Measurements from ENCODE around the gene POT1.

The POT1 gene

DNA sequence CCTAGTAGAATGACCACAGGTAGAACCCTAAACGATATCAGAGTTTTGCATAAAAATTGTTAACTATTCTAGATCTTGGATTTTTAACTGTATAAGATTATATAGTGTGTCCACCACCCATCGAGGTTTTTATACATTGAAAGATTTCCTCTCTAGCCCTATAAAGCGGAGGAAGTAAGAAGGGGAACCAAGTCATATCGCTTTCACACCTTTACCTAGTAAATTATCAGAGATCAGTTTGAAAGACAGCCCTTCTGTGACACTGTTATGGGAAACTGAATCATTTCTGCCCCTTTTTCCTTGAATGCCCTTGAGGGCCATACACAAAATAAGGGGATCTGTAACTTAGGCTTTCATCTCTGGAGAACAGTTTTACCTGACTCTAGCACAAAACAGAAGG, 155.7 kb downstream of the POT1 start:
- DNase-seq (ENCODE audit: low read depth in 1 of 2, low spot score in 1 of 2) = no peak

DNA sequence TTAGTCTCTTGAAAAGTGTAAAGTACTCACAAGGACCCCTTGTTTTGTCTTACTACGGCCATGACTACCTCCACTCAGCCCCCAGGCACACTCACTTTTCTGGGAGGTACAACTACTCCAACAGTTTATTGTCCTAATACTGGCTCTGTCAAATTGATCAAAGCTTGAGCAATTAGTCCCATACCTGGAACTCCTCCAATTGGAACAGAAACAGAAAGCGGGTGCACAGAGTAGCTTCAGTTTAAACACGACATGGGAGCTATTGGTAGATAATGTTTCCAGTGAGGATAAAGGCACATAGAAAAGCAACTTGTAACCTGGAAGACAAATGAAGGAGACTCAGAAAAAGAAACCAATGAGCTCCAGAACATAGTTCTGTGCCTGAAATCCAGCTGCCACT, 156.3 kb downstream of the POT1 start:
- no peak for DNase-seq (ENCODE audit: low read depth in 1 of 2, low spot score in 1 of 2)
